ENCODE measurements around the gene SLFNL1.

The SLFNL1 gene

DNA sequence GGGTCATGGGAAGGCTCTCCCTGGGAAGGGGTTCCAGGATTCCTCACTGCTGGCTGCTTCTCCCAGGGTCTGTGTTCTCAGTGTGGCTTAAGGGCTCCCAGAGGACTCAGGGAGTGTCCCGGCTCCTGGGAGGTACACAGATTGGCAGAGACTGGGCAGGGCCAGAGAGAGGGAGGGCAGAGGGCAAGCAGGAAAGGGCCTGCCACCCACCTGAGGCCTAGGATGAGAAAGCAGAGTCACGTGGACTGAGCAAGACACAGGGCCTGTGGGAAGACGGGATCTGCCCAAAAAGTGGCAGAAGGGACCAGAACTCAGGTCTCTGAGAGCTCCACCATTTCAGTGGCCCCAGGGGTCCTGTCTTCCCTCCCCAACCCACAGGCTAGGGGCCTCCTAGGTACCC, 871 bp downstream of the SLFNL1 start:
- DNase-seq (ENCODE audit: extremely low read depth in 1 of 2, low read depth in 1 of 2): no peak

DNA sequence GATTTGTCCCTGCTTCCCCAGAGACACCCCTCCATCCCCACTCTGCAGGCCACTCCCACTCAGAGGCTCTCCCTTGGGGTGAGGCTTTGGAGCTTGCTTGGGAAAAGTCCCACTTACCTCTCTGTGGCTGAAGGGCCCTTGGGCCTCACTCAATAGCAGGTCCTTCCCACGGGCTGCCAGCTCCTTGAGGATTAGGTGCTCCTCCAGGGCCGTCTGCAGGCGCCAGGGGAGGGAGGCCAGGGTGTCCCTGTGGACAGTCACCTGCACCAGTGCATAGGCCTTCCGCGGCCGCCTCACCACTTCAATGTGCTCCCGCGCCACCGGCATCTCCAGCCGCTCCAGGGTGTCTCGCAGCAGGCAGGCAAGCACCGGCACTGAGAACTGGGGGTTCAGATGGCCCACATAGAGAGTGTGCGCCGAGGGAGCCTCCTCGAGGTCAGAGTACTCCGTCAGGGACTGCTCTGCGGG, 1.4 kb downstream of the SLFNL1 start:
- DNase-seq (ENCODE audit: extremely low read depth in 1 of 2, low read depth in 1 of 2): no peak

DNA sequence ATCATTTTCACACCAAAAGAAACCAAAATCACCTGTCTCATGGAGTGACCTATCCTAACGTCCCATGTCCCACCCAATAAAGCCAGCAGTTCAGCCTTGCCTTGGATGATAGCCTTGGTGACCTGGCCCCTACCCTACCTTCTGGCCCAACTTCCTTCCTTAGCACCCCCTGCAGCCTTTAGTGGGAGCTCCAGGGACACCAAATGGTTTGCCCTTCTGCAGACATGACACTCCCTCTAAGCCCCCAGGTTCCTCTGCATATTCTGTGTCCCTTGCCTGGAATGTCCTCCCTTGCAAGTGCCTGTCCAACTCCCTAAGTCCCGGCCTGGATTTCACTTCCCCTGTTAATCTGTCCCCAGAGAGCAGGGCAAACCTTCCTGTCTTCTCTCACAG, 2.2 kb downstream of the SLFNL1 start:
- DNase-seq (ENCODE audit: extremely low read depth in 1 of 2, low read depth in 1 of 2): no peak

DNA sequence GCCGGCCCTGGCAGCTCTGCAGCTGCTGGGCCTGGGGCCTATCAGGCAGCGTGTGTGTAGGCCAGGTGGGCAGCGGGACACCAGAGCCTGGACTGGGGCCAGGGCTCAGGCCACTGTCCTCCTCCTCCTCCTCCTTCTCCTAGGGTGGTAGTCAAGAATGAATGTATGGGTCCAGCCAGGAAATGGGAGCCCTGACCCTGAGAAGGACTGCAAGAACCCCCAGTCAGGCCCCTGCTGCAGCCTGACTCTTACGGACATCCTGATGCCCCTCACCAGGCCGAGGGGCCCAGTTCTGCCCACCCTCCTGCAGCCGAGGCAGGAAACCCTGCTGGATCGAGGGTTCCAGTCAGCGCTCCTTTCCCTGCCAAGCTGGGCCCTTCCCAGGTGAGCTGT, 3.5 kb downstream of the SLFNL1 start:
- DNase-seq (ENCODE audit: extremely low read depth in 1 of 2, low read depth in 1 of 2): no peak

- no peak for DNase-seq (ENCODE audit: extremely low read depth in 1 of 2, low read depth in 1 of 2)
Measured at GRCh38 chr1:41017141-41018017, 4.1 kb downstream of the SLFNL1 start.

DNA sequence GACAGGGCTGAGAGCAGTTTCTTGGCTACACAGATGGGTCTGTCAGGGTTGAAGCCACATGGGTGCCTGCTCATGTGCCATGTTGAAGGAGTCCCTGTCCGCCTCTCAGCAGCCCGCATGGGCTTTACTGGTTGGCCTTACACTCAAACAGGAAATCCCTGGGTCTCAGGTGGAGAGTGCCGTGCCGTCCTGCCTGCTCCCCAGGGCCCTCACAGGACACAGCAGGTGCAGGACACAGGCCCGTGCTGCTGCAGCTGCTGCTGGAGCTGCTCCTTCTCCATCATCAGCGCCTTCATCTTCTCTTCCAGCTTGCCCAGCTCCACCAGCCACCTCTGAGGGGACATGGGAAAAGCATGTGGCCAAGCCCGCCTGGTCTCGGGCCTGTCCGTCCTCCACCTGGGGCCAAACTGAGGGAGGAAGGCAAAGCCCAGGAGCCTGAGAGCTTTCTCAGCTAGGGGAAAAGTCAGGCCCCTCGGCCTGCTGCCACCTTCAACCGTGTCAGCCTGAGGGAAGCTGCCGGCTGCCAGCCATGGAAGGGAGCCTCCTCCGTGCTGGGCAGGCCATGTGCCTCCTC, 5.5 kb downstream of the SLFNL1 start:
- DNase-seq (ENCODE audit: extremely low read depth in 1 of 2, low read depth in 1 of 2): no peak

- no peak for DNase-seq (ENCODE audit: extremely low read depth in 1 of 2, low read depth in 1 of 2)
Measured at GRCh38 chr1:41015281-41015896, 6.1 kb downstream of the SLFNL1 start.

DNA sequence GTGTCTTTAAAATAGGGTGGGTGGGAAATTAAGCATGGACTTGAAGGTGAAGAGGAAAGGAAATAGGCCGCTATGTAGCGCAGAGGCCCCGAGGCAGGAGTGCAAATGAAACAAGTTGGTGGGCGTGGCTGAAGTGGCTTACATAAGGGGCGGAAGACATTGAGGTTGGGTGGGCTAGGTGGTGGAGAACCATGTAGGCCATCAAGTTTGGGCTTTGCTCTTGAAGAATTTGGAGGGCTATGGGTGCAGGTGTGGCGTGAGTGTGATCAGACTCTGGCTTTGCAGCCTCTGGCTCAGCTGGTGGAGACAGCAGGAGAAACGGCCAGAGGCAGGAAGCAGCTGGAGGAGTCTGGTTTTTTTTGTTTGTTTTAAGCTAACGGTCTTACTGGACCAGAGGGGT, 6.7 kb downstream of the SLFNL1 start:
- DNase-seq (ENCODE audit: extremely low read depth in 1 of 2, low read depth in 1 of 2): no peak

DNA sequence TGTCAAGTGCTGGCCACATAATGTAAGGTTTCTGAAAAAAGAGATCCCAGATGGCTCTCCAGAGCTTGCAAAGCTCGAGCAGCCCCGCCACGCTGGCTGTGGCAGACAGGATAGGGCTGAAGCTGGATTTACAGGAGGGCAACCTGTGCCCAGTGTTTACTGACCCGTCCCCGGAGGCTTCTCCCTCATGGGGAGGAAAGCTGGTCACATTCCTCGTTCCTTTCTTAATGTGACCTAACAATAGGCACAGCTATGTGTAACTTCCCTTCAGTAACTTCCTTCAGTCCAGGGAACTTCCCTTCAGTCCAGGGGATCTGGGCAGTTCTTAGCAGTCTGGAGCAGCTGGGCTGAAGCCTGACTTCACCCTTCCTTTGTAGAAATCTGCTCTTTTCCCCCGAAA, 7.7 kb downstream of the SLFNL1 start:
- no peak for DNase-seq (ENCODE audit: extremely low read depth in 1 of 2, low read depth in 1 of 2)

DNA sequence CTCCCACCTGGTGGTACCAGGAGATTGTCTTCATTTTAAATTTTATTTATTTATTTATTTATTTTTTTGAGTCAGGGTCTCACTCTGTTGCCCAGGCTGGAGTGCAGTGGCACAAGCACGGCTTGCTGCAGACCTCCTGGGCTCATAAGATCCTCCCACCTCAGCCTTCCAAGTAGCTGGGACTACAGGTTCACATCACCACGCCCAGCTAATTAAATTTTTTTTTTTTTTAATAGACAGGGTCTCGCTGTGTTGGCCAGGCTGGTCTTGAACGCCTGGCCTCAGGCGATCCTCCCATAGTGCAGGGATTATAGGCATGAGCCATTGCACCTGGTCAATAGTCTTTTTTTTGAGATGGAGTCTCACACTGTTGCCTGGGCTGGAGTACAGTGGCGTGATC, 8.5 kb downstream of the SLFNL1 start:
- no peak for DNase-seq (ENCODE audit: extremely low read depth in 1 of 2, low read depth in 1 of 2)

- no peak for DNase-seq (ENCODE audit: extremely low read depth in 1 of 2, low read depth in 1 of 2)
Measured at GRCh38 chr1:41010345-41010744, 11.2 kb downstream of the SLFNL1 start.

DNA sequence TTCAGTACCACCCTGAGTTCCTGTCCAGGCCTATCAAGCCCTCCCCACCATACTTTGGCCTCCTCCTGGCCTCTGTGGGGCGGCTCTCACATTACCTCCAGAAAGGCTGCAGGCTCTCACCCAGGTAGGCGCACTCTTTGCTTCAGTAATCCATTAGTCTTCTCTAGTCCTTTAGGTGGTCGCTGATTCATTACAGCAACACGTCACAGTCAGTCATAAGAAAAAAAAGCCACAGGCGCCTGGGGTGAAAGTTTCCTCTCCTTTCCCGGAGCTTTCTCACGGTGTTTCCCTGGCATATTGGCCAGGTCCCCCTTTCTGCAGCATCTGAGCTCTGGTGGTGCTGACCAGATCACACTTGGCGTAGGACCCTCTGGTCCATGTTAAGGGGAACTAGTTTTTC, 12.1 kb downstream of the SLFNL1 start:
- no peak for DNase-seq (ENCODE audit: extremely low read depth in 1 of 2, low read depth in 1 of 2)

GRCh38 chr1:41006942-41007865, 14.3 kb downstream of the SLFNL1 start:
- DNase-seq (ENCODE audit: extremely low read depth in 1 of 2, low read depth in 1 of 2): no peak

GRCh38 chr1:41005876-41006275, 15.6 kb downstream of the SLFNL1 start:
- no peak for DNase-seq (ENCODE audit: extremely low read depth in 1 of 2, low read depth in 1 of 2)

DNA sequence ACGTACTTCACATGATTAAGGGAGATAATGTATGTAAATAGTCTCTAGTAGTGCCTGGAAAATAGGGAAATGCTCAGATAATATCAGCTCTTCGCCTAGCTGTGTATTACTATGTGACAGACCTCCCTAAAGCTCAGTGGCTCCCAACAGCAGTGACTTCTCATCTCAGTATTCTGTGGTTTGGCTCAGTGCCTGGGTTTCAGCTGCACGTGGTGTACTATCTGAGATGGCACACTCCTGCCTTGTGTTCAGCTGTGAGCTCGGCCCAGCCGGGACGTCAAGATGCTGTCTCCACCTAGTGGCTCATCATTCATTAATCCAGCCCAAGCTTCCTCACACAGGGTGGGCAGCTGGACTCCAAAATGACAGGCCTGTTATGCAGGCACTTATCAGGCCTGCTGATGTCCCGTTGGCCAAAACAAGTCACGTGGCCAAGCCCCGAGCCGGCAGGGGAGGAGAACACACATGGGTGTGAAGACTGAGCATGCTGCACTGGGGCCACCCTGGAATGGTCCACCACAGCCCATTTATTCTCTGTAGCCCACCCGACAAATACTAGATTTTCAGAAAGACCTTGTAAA, 17.8 kb downstream of the SLFNL1 start:
- DNase-seq (ENCODE audit: extremely low read depth in 1 of 2, low read depth in 1 of 2): peak; percentile 53 to 89

- no peak for DNase-seq (ENCODE audit: extremely low read depth in 1 of 2, low read depth in 1 of 2)
Measured at GRCh38 chr1:41003127-41003639, 18.3 kb downstream of the SLFNL1 start.

DNA sequence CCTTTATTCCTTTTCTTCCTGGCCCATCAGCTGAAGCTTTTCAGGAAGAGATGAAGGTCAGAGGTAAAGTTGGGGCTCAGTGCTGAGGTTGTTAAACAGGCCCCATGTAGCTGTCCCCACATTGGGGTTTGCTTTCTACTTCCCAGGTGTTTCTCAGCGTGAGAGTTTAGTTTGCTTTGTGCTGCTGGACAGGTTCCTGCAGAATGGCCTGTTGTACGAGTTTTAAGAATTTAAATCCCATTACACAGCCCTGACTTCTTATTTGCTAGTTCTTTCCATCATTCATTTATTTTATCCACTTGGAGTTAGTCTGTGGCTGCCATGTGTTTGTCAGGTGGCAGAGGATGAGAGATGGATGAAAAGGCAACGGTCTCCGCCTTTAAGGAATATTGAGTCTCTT, 22.9 kb downstream of the SLFNL1 start:
- no peak for DNase-seq (ENCODE audit: extremely low read depth in 1 of 2, low read depth in 1 of 2)

- DNase-seq (ENCODE audit: extremely low read depth in 1 of 2, low read depth in 1 of 2): no peak
Measured at GRCh38 chr1:40997096-40997495, 24.4 kb downstream of the SLFNL1 start.

GRCh38 chr1:40989066-40989465, 32.5 kb downstream of the SLFNL1 start:
- no peak for DNase-seq (ENCODE audit: extremely low read depth in 1 of 2, low read depth in 1 of 2)

GRCh38 chr1:40988280-40988679, 33.2 kb downstream of the SLFNL1 start:
- DNase-seq (ENCODE audit: extremely low read depth in 1 of 2, low read depth in 1 of 2): no peak
